Calu3 (cell line): ENCODE data around the gene JAKMIP2. TPM values are rescaled to one million over a fixed set of nuclear protein-coding genes. Genes with fewer than 3 reads are reported as not detected.

Experiments
- BruUV-seq: library from RNA; stranded (reverse); fragments of 400-500 nt; replicated peaks from 2 replicates; lab custom pipeline; 2021; lab: Mats Ljungman, UMichigan
- CTCF ChIA-PET: fragments of 300-600 bp; sonication (Branson Sonifier 250); formaldehyde crosslinking; loops from one replicate; lab custom pipeline; 2022; ENCODE audit warnings: antibody characterized with exemption; lab: Charles Lee
- DNase-seq: peaks from one replicate; pipeline ENCODE4 v3.0.0; 2022
- H3K27ac Mint-ChIP-seq: one replicate; pipeline ENCODE4 v1.8.0; 2022; ENCODE audit warnings: mixed read lengths; ENCODE audit not compliant: unreplicated experiment
- H3K27me3 Mint-ChIP-seq: one replicate; pipeline ENCODE4 v1.8.0; 2022; ENCODE audit warnings: mixed read lengths; ENCODE audit not compliant: unreplicated experiment
- H3K36me3 Mint-ChIP-seq: one replicate; pipeline ENCODE4 v1.8.0; 2022; ENCODE audit warnings: mild to moderate bottlenecking, moderate library complexity, mixed read lengths; ENCODE audit not compliant: insufficient read depth, unreplicated experiment
- H3K4me1 Mint-ChIP-seq: one replicate; pipeline ENCODE4 v1.8.0; 2022; ENCODE audit warnings: mild to moderate bottlenecking, low read depth, mixed read lengths; ENCODE audit not compliant: unreplicated experiment
- H3K4me3 Mint-ChIP-seq: one replicate; pipeline ENCODE4 v1.8.0; 2022; ENCODE audit warnings: mild to moderate bottlenecking, low read depth, moderate library complexity, mixed read lengths; ENCODE audit not compliant: unreplicated experiment
- H3K9me3 Mint-ChIP-seq: one replicate; pipeline ENCODE4 v1.8.0; 2022; ENCODE audit warnings: low read depth, mixed read lengths; ENCODE audit not compliant: unreplicated experiment
- intact Hi-C: fragments of 100-400 bp; cut with micrococcal nuclease; formaldehyde crosslinking; loops from one replicate; pipeline ENCODE4 v1.10.0; 2022; ENCODE audit not compliant: unreplicated experiment
- total RNA-seq: library from RNA; stranded (reverse); gene quantifications from 2 replicates; pipeline ENCODE4 v1.2.3, GENCODE V29; 2022
- TF ChIP-seq, protein P1 (sequence below): fragments of 200-600 bp; IDR thresholded peaks from one replicate; pipeline ENCODE4 v1.8.0; 2022; ENCODE audit warnings: antibody characterized with exemption; ENCODE audit not compliant: unreplicated experiment

JAKMIP2 gene
- total RNA-seq, 1 experiment from 2014 or later: not detected

DNA sequence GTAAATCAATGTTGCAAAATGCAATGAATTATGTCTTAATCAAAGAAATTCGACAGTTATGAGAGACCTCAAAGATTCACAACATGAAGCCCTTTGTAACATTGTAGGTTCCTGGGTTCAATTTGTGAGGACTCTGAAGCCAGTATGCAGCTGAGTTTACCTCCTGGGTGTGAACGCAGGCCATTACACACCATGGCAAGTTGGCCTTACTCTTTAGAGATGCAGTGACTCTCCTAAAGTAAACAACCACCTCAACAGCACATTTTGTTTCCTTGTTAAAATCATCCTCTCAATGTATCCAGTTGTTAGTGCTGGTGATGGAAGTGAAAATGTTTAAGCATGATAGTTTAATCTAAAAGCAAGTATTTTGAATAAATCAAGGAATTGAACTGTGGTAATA, 73.8 kb downstream of the JAKMIP2 start:
- BruUV-seq: no TSS peak
- Mint-ChIP-seq H3K4me3 (no peak overlapping the region), H3K36me3 (no peaks in the 10 kb centered on the region), H3K27me3 (no peaks in the 10 kb centered on the region), H3K27ac (no peak overlapping the region), H3K9me3 (no peaks in the 10 kb centered on the region), H3K4me1 (no peaks in the 10 kb centered on the region)
- no peak for DNase-seq
- intact Hi-C loops: no loop called here
- CTCF ChIA-PET: no interaction called here
- TF ChIP-seq, protein P1, sequence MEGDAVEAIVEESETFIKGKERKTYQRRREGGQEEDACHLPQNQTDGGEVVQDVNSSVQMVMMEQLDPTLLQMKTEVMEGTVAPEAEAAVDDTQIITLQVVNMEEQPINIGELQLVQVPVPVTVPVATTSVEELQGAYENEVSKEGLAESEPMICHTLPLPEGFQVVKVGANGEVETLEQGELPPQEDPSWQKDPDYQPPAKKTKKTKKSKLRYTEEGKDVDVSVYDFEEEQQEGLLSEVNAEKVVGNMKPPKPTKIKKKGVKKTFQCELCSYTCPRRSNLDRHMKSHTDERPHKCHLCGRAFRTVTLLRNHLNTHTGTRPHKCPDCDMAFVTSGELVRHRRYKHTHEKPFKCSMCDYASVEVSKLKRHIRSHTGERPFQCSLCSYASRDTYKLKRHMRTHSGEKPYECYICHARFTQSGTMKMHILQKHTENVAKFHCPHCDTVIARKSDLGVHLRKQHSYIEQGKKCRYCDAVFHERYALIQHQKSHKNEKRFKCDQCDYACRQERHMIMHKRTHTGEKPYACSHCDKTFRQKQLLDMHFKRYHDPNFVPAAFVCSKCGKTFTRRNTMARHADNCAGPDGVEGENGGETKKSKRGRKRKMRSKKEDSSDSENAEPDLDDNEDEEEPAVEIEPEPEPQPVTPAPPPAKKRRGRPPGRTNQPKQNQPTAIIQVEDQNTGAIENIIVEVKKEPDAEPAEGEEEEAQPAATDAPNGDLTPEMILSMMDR: no peak

DNA sequence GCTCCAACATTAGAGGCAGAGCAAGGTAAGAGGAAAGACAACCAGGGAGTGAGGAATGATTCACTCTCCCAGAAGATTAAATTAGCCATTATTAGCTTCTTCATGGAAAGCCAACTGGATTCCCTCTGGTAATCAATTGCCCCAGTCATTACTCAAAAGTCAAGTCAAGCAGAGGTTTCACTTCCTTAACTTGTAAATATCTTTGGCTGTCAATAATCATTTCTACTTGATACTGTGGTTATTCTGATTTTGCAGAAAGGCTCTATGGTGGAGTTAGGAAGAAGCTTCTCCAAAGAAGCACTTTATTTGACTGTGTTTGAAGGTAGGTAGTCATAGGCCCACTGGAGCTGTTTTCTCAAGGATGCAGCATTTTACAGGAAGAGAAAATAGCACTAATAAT, 78.0 kb downstream of the JAKMIP2 start:
- no peak overlapping the region for H3K27ac Mint-ChIP-seq
- TF ChIP-seq, protein P1: no peak
- H3K9me3 Mint-ChIP-seq: no peaks in the 10 kb centered on the region
- CTCF ChIA-PET: no interaction called here
- H3K27me3 Mint-ChIP-seq: peaks cover 22% of the 10 kb centered on the region
- no peak overlapping the region for H3K4me3 Mint-ChIP-seq
- BruUV-seq: no TSS peak
- H3K36me3 Mint-ChIP-seq: no peaks in the 10 kb centered on the region
- DNase-seq: no peak
- intact Hi-C loops: no loop called here
- H3K4me1 Mint-ChIP-seq: no peaks in the 10 kb centered on the region

DNA sequence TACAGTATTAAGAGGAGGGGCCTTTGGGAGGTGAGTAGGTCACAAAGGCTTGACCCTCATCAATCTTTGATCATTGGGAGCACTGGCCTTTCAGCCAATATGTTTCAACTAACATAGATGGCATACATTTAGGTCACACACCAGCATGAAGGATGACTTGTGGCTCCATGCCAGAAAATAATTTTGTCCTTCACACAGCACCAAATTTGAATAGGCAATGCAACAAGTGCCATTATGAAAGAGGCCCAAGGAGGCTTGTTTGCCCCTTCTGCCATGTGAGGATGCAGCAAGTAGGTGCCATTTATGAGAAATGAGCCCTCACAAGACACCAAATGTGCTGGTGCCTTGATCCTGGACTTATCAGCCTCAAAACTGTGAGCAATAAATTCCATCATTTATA, 81.1 kb downstream of the JAKMIP2 start:
- intact Hi-C loops: no loop called here
- H3K27ac Mint-ChIP-seq: no peak overlapping the region
- no peaks in the 10 kb centered on the region for H3K4me1 Mint-ChIP-seq
- no peak overlapping the region for H3K4me3 Mint-ChIP-seq
- DNase-seq: no peak
- BruUV-seq: no TSS peak
- H3K36me3 Mint-ChIP-seq: no peaks in the 10 kb centered on the region
- H3K27me3 Mint-ChIP-seq: peaks cover 33% of the 10 kb centered on the region
- TF ChIP-seq, protein P1: no peak
- peaks cover 14% of the 10 kb centered on the region for H3K9me3 Mint-ChIP-seq
- CTCF ChIA-PET: no interaction called here

DNA sequence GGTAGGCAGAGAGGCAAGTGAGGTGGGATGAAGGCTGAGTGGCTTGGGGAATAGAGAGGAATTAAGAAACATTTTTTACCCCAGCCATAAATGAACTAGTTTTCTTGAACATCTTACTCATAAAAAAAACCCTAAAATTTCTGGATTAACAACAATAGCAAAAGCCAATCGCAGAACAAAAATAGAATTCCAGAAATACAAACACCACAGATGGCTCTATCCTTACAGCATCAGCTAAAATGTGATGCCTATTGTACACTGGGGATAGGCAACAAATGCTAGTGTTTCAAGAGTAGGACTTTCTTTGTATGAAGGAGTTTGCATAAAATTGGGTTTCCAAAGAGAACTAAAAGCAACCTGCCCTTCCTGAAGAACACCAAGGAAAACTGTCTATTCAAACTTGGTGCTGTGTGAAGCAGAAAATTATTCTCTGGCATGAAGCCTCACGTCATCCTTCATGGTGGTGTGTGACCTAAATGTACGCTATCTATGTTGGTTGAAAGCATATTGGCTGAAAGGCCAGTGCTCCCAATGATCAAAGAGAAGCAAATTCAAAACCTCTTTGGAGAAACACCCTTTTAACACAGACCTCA, 82.9 kb downstream of the JAKMIP2 start:
- Mint-ChIP-seq H3K36me3 (no peaks in the 10 kb centered on the region), H3K4me1 (no peaks in the 10 kb centered on the region), H3K9me3 (peaks cover 15% of the 10 kb centered on the region), H3K27ac (no peak overlapping the region), H3K4me3 (no peak overlapping the region), H3K27me3 (peaks cover 33% of the 10 kb centered on the region)
- DNase-seq: no peak
- CTCF ChIA-PET: no interaction called here
- BruUV-seq: no TSS peak
- intact Hi-C loops: no loop called here
- TF ChIP-seq, protein P1: no peak
